ENCODE results near the gene LRRC4. TPM values are rescaled to one million over a fixed set of nuclear protein-coding genes. Genes with fewer than 3 reads are reported as not detected.

LRRC4 gene
- total RNA-seq, 1 donor, result 1.3 TPM

- no peak overlapping the region for H3K4me3 ChIP-seq (ENCODE audit: low read length)
- peaks cover 10% of the 10 kb centered on the region for H3K4me1 ChIP-seq (ENCODE audit: insufficient read depth, low read length)
- H3K27me3 ChIP-seq (ENCODE audit: insufficient read depth, low read length), result no peaks in the 10 kb centered on the region
- no peaks in the 10 kb centered on the region for H3K9me3 ChIP-seq (ENCODE audit: low read depth, low read length)
These were observed 36.7 kb upstream of the LRRC4 start for GRCh38 chr7:128067983-128068382.

- no peaks in the 10 kb centered on the region for H3K9me3 ChIP-seq (ENCODE audit: low read depth, low read length)
- no peak overlapping the region for H3K4me3 ChIP-seq (ENCODE audit: low read length)
- peaks cover 10% of the 10 kb centered on the region for H3K4me1 ChIP-seq (ENCODE audit: insufficient read depth, low read length)
- no peaks in the 10 kb centered on the region for H3K27me3 ChIP-seq (ENCODE audit: insufficient read depth, low read length)
These were observed 35.6 kb upstream of the LRRC4 start for GRCh38 chr7:128066858-128067257.

GRCh38 chr7:128066395-128066794 lies 35.2 kb upstream of the LRRC4 start:
- Histone ChIP-seq H3K4me3 (ENCODE audit: low read length) (no peak overlapping the region), H3K27me3 (ENCODE audit: insufficient read depth, low read length) (no peaks in the 10 kb centered on the region), H3K4me1 (ENCODE audit: insufficient read depth, low read length) (peaks cover 10% of the 10 kb centered on the region), H3K9me3 (ENCODE audit: low read depth, low read length) (no peaks in the 10 kb centered on the region)

- Histone ChIP-seq H3K9me3 (ENCODE audit: low read depth, low read length) (no peaks in the 10 kb centered on the region), H3K27me3 (ENCODE audit: insufficient read depth, low read length) (no peaks in the 10 kb centered on the region), H3K4me3 (ENCODE audit: low read length) (no peak overlapping the region), H3K4me1 (ENCODE audit: insufficient read depth, low read length) (peaks cover 10% of the 10 kb centered on the region)
These were observed 34.6 kb upstream of the LRRC4 start for GRCh38 chr7:128065872-128066271.

- peaks cover 32% of the 10 kb centered on the region for H3K4me1 ChIP-seq (ENCODE audit: insufficient read depth, low read length)
- H3K9me3 ChIP-seq (ENCODE audit: low read depth, low read length), result no peaks in the 10 kb centered on the region
- H3K27me3 ChIP-seq (ENCODE audit: insufficient read depth, low read length), result no peaks in the 10 kb centered on the region
- H3K4me3 ChIP-seq (ENCODE audit: low read length), result no peak overlapping the region
These were observed 31.9 kb upstream of the LRRC4 start for GRCh38 chr7:128063088-128063487.

- peaks cover 22% of the 10 kb centered on the region for H3K4me1 ChIP-seq (ENCODE audit: insufficient read depth, low read length)
- no peaks in the 10 kb centered on the region for H3K9me3 ChIP-seq (ENCODE audit: low read depth, low read length)
- H3K4me3 ChIP-seq (ENCODE audit: low read length), result no peak overlapping the region
- H3K27me3 ChIP-seq (ENCODE audit: insufficient read depth, low read length), result no peaks in the 10 kb centered on the region
These were observed 28.8 kb upstream of the LRRC4 start for GRCh38 chr7:128060018-128060417.

- Histone ChIP-seq H3K4me3 (ENCODE audit: low read length) (no peak overlapping the region), H3K9me3 (ENCODE audit: low read depth, low read length) (no peaks in the 10 kb centered on the region), H3K27me3 (ENCODE audit: insufficient read depth, low read length) (no peaks in the 10 kb centered on the region), H3K4me1 (ENCODE audit: insufficient read depth, low read length) (peaks cover 22% of the 10 kb centered on the region)
These were observed 28.1 kb upstream of the LRRC4 start for GRCh38 chr7:128059143-128059988.

GRCh38 chr7:128057909-128058308 lies 26.7 kb upstream of the LRRC4 start:
- no peaks in the 10 kb centered on the region for H3K27me3 ChIP-seq (ENCODE audit: insufficient read depth, low read length)
- no peak overlapping the region for H3K4me3 ChIP-seq (ENCODE audit: low read length)
- H3K4me1 ChIP-seq (ENCODE audit: insufficient read depth, low read length), result peaks cover 22% of the 10 kb centered on the region

GRCh38 chr7:128056901-128057300 lies 25.7 kb upstream of the LRRC4 start:
- H3K27me3 ChIP-seq (ENCODE audit: insufficient read depth, low read length), result no peaks in the 10 kb centered on the region
- no peaks in the 10 kb centered on the region for H3K9me3 ChIP-seq (ENCODE audit: low read depth, low read length)
- H3K4me3 ChIP-seq (ENCODE audit: low read length), result no peak overlapping the region
- peaks cover 26% of the 10 kb centered on the region for H3K4me1 ChIP-seq (ENCODE audit: insufficient read depth, low read length)

More at GRCh38 chr7:128057909-128058308, 26.7 kb upstream of the LRRC4 start:
- no peaks in the 10 kb centered on the region for H3K9me3 ChIP-seq (ENCODE audit: low read depth, low read length)

GRCh38 chr7:128055637-128056036 lies 24.4 kb upstream of the LRRC4 start:
- H3K27me3 ChIP-seq (ENCODE audit: insufficient read depth, low read length), result no peaks in the 10 kb centered on the region
- no peaks in the 10 kb centered on the region for H3K9me3 ChIP-seq (ENCODE audit: low read depth, low read length)
- H3K4me3 ChIP-seq (ENCODE audit: low read length), result no peak overlapping the region
- H3K4me1 ChIP-seq (ENCODE audit: insufficient read depth, low read length), result peaks cover 26% of the 10 kb centered on the region

GRCh38 chr7:128054511-128054910 lies 23.3 kb upstream of the LRRC4 start:
- H3K4me1 ChIP-seq (ENCODE audit: insufficient read depth, low read length), result peaks cover 16% of the 10 kb centered on the region
- no peaks in the 10 kb centered on the region for H3K27me3 ChIP-seq (ENCODE audit: insufficient read depth, low read length)
- H3K4me3 ChIP-seq (ENCODE audit: low read length), result no peak overlapping the region
- no peaks in the 10 kb centered on the region for H3K9me3 ChIP-seq (ENCODE audit: low read depth, low read length)

GRCh38 chr7:128053991-128054390 lies 22.8 kb upstream of the LRRC4 start:
- H3K4me1 ChIP-seq (ENCODE audit: insufficient read depth, low read length), result peaks cover 12% of the 10 kb centered on the region
- no peaks in the 10 kb centered on the region for H3K27me3 ChIP-seq (ENCODE audit: insufficient read depth, low read length)
- no peak overlapping the region for H3K4me3 ChIP-seq (ENCODE audit: low read length)
- H3K9me3 ChIP-seq (ENCODE audit: low read depth, low read length), result no peaks in the 10 kb centered on the region

GRCh38 chr7:128053023-128053422 lies 21.8 kb upstream of the LRRC4 start:
- Histone ChIP-seq H3K4me1 (ENCODE audit: insufficient read depth, low read length) (peaks cover 4% of the 10 kb centered on the region), H3K4me3 (ENCODE audit: low read length) (no peak overlapping the region), H3K9me3 (ENCODE audit: low read depth, low read length) (no peaks in the 10 kb centered on the region), H3K27me3 (ENCODE audit: insufficient read depth, low read length) (no peaks in the 10 kb centered on the region)

GRCh38 chr7:128052404-128052803 lies 21.2 kb upstream of the LRRC4 start:
- no peak overlapping the region for H3K4me3 ChIP-seq (ENCODE audit: low read length)
- peaks cover 4% of the 10 kb centered on the region for H3K4me1 ChIP-seq (ENCODE audit: insufficient read depth, low read length)
- no peaks in the 10 kb centered on the region for H3K27me3 ChIP-seq (ENCODE audit: insufficient read depth, low read length)
- H3K9me3 ChIP-seq (ENCODE audit: low read depth, low read length), result no peaks in the 10 kb centered on the region

GRCh38 chr7:128045766-128046165 lies 14.5 kb upstream of the LRRC4 start:
- no peak overlapping the region for H3K4me3 ChIP-seq (ENCODE audit: low read length)
- peaks cover 15% of the 10 kb centered on the region for H3K4me1 ChIP-seq (ENCODE audit: insufficient read depth, low read length)
- no peaks in the 10 kb centered on the region for H3K27me3 ChIP-seq (ENCODE audit: insufficient read depth, low read length)
- H3K9me3 ChIP-seq (ENCODE audit: low read depth, low read length), result no peaks in the 10 kb centered on the region

- Histone ChIP-seq H3K4me1 (ENCODE audit: insufficient read depth, low read length) (peaks cover 15% of the 10 kb centered on the region), H3K4me3 (ENCODE audit: low read length) (no peak overlapping the region), H3K27me3 (ENCODE audit: insufficient read depth, low read length) (no peaks in the 10 kb centered on the region), H3K9me3 (ENCODE audit: low read depth, low read length) (no peaks in the 10 kb centered on the region)
These were observed 13.9 kb upstream of the LRRC4 start for GRCh38 chr7:128045158-128045557.

Measured in mononuclear cell (primary cell).